ENCODE results near the gene TCP11L2. TPM values are rescaled to one million over a fixed set of nuclear protein-coding genes. Genes with fewer than 3 reads are reported as not detected.

TCP11L2 gene
- polyA plus RNA-seq, 1 donor from 2014 or later = 16.6 TPM

DNA sequence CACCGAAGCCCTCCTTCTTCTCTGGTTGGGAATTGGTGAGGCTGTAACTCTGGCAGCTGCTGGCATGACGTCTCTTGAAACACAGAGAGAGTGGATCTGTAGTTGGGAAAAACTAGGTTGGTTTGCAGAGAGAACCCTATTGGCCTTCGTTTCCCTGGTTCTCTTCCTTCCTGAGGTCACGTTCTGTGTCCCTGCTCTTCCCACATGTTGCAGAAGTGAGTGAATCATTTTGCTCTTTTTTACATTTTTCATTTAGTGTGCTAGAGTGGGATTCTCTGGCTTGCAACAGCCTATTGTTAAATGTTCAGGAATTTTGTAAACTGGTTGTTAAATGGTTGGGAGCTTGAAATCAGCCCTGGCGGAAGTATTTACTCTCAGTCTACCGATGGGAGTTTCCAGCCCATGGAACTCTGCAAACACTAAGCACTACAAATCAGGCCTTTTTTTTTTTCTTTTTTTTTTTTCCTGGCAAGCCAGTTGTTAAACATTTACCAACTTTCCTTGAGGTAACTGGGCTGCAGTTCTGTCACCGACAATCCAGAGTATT is 27.9 kb upstream of the TCP11L2 start:
- Histone ChIP-seq H3K36me3 (ENCODE audit: insufficient read depth, low read length) (no peaks in the 10 kb centered on the region), H3K9me2 (ENCODE audit: insufficient read depth, low read length) (no peaks in the 10 kb centered on the region), H4K20me1 (ENCODE audit: insufficient read depth) (no peaks in the 10 kb centered on the region), H2AFZ (ENCODE audit: low read depth, low read length) (no peak overlapping the region), H3K9me3 (ENCODE audit: low read length) (no peaks in the 10 kb centered on the region), H3K27ac (ENCODE audit: low read length) (no peak overlapping the region), H3K27me3 (ENCODE audit: insufficient read depth, low read depth, low read length) (no peaks in the 10 kb centered on the region), H3K4me3 (ENCODE audit: low read length) (no peak overlapping the region), H3F3A (ENCODE audit: insufficient read depth, low read length, poor library complexity, severe bottlenecking) (no peaks in the 10 kb centered on the region), H3K9ac (ENCODE audit: low read length) (no peak overlapping the region), H3K79me2 (replicated peaks; ENCODE audit: insufficient read depth, low read length) (no peaks in the 10 kb centered on the region), H3K4me2 (ENCODE audit: low read length) (no peak overlapping the region)
- no peak for TF ChIP-seq POLR2AphosphoS5 (IDR thresholded peaks at IDR 0.05)
- no peak for TF ChIP-seq TAF1 (IDR thresholded peaks at IDR 0.05; ENCODE audit: low read depth)
- TF ChIP-seq SMC3 (conservative IDR thresholded peaks at IDR 0.05; ENCODE audit: poor library complexity) = no peak
- no peak for TF ChIP-seq RAD21 (conservative IDR thresholded peaks at IDR 0.05)
- TF ChIP-seq, protein P1, sequence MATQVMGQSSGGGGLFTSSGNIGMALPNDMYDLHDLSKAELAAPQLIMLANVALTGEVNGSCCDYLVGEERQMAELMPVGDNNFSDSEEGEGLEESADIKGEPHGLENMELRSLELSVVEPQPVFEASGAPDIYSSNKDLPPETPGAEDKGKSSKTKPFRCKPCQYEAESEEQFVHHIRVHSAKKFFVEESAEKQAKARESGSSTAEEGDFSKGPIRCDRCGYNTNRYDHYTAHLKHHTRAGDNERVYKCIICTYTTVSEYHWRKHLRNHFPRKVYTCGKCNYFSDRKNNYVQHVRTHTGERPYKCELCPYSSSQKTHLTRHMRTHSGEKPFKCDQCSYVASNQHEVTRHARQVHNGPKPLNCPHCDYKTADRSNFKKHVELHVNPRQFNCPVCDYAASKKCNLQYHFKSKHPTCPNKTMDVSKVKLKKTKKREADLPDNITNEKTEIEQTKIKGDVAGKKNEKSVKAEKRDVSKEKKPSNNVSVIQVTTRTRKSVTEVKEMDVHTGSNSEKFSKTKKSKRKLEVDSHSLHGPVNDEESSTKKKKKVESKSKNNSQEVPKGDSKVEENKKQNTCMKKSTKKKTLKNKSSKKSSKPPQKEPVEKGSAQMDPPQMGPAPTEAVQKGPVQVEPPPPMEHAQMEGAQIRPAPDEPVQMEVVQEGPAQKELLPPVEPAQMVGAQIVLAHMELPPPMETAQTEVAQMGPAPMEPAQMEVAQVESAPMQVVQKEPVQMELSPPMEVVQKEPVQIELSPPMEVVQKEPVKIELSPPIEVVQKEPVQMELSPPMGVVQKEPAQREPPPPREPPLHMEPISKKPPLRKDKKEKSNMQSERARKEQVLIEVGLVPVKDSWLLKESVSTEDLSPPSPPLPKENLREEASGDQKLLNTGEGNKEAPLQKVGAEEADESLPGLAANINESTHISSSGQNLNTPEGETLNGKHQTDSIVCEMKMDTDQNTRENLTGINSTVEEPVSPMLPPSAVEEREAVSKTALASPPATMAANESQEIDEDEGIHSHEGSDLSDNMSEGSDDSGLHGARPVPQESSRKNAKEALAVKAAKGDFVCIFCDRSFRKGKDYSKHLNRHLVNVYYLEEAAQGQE (IDR thresholded peaks at IDR 0.05; ENCODE audit: borderline replicate concordance) = no peak
- no peak for TF ChIP-seq EZH2 (IDR thresholded peaks at IDR 0.05; ENCODE audit: borderline replicate concordance, insufficient read depth, low read length, poor library complexity, severe bottlenecking)
- no peak for TF ChIP-seq MXI1 (conservative IDR thresholded peaks at IDR 0.05; ENCODE audit: poor library complexity, severe bottlenecking)
- TF ChIP-seq EP300 (conservative IDR thresholded peaks at IDR 0.05; ENCODE audit: poor library complexity, severe bottlenecking) = no peak
- TF ChIP-seq, protein P2, sequence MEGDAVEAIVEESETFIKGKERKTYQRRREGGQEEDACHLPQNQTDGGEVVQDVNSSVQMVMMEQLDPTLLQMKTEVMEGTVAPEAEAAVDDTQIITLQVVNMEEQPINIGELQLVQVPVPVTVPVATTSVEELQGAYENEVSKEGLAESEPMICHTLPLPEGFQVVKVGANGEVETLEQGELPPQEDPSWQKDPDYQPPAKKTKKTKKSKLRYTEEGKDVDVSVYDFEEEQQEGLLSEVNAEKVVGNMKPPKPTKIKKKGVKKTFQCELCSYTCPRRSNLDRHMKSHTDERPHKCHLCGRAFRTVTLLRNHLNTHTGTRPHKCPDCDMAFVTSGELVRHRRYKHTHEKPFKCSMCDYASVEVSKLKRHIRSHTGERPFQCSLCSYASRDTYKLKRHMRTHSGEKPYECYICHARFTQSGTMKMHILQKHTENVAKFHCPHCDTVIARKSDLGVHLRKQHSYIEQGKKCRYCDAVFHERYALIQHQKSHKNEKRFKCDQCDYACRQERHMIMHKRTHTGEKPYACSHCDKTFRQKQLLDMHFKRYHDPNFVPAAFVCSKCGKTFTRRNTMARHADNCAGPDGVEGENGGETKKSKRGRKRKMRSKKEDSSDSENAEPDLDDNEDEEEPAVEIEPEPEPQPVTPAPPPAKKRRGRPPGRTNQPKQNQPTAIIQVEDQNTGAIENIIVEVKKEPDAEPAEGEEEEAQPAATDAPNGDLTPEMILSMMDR (IDR thresholded peaks at IDR 0.05; ENCODE audit: poor library complexity, severe bottlenecking) = no peak

DNA sequence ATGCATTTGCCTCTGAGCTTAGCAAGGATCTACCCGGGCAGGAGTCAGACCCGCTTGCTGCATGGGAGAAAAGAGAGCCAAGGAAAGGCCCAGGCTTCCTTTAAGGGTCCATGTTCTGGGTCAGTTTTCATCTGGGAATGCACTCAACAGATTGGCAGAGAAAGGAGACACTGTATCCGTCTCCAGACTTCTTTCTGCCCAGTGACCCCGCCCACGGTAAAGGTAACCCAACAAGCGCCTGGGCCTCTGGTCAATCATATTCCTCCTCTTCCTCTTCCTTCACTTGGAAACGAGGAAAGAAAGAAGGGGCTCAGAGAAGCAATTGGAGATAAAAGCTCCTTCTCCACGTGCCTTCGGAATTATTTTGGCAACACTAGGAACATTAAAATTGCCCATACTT is 27.1 kb upstream of the TCP11L2 start:
- Histone ChIP-seq H4K20me1 (ENCODE audit: insufficient read depth) (no peaks in the 10 kb centered on the region), H3K9me3 (ENCODE audit: low read length) (no peaks in the 10 kb centered on the region), H3F3A (ENCODE audit: insufficient read depth, low read length, poor library complexity, severe bottlenecking) (no peaks in the 10 kb centered on the region), H3K4me3 (ENCODE audit: low read length) (no peak overlapping the region), H3K79me2 (replicated peaks; ENCODE audit: insufficient read depth, low read length) (no peaks in the 10 kb centered on the region), H3K27me3 (ENCODE audit: insufficient read depth, low read depth, low read length) (no peaks in the 10 kb centered on the region), H3K9ac (ENCODE audit: low read length) (no peak overlapping the region), H2AFZ (ENCODE audit: low read depth, low read length) (no peak overlapping the region), H3K27ac (ENCODE audit: low read length) (no peak overlapping the region), H3K4me2 (ENCODE audit: low read length) (no peak overlapping the region), H3K36me3 (ENCODE audit: insufficient read depth, low read length) (no peaks in the 10 kb centered on the region), H3K9me2 (ENCODE audit: insufficient read depth, low read length) (no peaks in the 10 kb centered on the region)
- TF ChIP-seq, protein P2 (IDR thresholded peaks at IDR 0.05; ENCODE audit: poor library complexity, severe bottlenecking) = no peak
- TF ChIP-seq, protein P1 (IDR thresholded peaks at IDR 0.05; ENCODE audit: borderline replicate concordance) = no peak
- no peak for TF ChIP-seq TAF1 (IDR thresholded peaks at IDR 0.05; ENCODE audit: low read depth)
- no peak for TF ChIP-seq EP300 (conservative IDR thresholded peaks at IDR 0.05; ENCODE audit: poor library complexity, severe bottlenecking)
- TF ChIP-seq MXI1 (conservative IDR thresholded peaks at IDR 0.05; ENCODE audit: poor library complexity, severe bottlenecking) = no peak
- no peak for TF ChIP-seq RAD21 (conservative IDR thresholded peaks at IDR 0.05)
- TF ChIP-seq POLR2AphosphoS5 (IDR thresholded peaks at IDR 0.05) = no peak
- TF ChIP-seq SMC3 (conservative IDR thresholded peaks at IDR 0.05; ENCODE audit: poor library complexity) = no peak
- no peak for TF ChIP-seq EZH2 (IDR thresholded peaks at IDR 0.05; ENCODE audit: borderline replicate concordance, insufficient read depth, low read length, poor library complexity, severe bottlenecking)

Data from neural cell (in vitro differentiated cells).